Stomach (tissue), 9 donors: ENCODE measurements around the gene OR4D11. TPM values are rescaled to one million over a fixed set of nuclear protein-coding genes. Genes with fewer than 3 reads are reported as not detected.
"Not testable (repeated sequence)": the region's sequence is repeated elsewhere in the genome, so short reads cannot be mapped to it uniquely, and the experiment has no call there.

Experiments used
- DNase-seq, 2 donors: peaks; one replicate each; pipeline versions ENCODE4 v3.0.0 to v3.0.0-alpha.2; 2013 to 2019
- H3K27ac ChIP-seq, 5 donors: fragments of 200-600 bp in 4 of 5; sonication (generic) in 4 of 5; one replicate each; pipeline ENCODE4 v1.5.1; 2013 to 2019; ENCODE audit warnings: mild to moderate bottlenecking in 1 of 5, moderate library complexity in 1 of 5
- H3K27me3 ChIP-seq, 3 donors: fragments of 200-600 bp; sonication (generic); one replicate each; pipeline ENCODE4 v1.5.1; 2017 to 2019; ENCODE audit warnings: mixed run types in 1 of 3
- H3K36me3 ChIP-seq, 4 donors: fragments of 200-600 bp; sonication (generic); 1 replicate in 3 of 4; 2 replicates in 1 of 4; pipeline ENCODE4 v1.5.1; 2016 to 2019
- H3K4me1 ChIP-seq, 4 donors: fragments of 200-600 bp; sonication (generic); one replicate each; pipeline ENCODE4 v1.5.1; 2016 to 2019
- H3K4me3 ChIP-seq, 4 donors: fragments of 200-600 bp; sonication (generic) in 3 of 4; one replicate each; pipeline ENCODE4 v1.5.1; 2016 to 2019; ENCODE audit warnings: mild to moderate bottlenecking in 1 of 4
- H3K9me3 ChIP-seq, 4 donors: fragments of 200-600 bp; sonication (generic); one replicate each; pipeline ENCODE4 v1.5.1; 2016 to 2019
- EP300 ChIP-seq: sonication (generic); formaldehyde crosslinking; IDR thresholded peaks from one replicate; pipeline ENCODE4 v1.6.1; 2017; ENCODE audit warnings: antibody characterized with exemption
- POLR2A ChIP-seq, 4 donors: fragments of 450-650 bp; IDR thresholded peaks; one replicate each; pipeline ENCODE4 v1.6.1; 2016; ENCODE audit warnings: antibody characterized with exemption in 4 of 4, control low read depth in 2 of 4, mild to moderate bottlenecking in 1 of 4, moderate library complexity in 1 of 4
- POLR2AphosphoS5 ChIP-seq, 3 donors: sonication (generic); formaldehyde crosslinking; IDR thresholded peaks; one replicate each; pipeline ENCODE4 v1.6.1; 2016; ENCODE audit warnings: antibody characterized with exemption in 3 of 3
- WGBS, 5 donors: extraction: QIAGEN DNeasy Blood & Tissue Kit in 3 of 5; methylation state at CpG; one replicate each; pipeline versions ENCODE4 v1.1.5 to v1.1.7; 2013 to 2018; 5-methylcytosine and 5-hydroxymethylcytosine counted together
- intact Hi-C: fragments of 100-400 bp; cut with DNase I; formaldehyde crosslinking; loops from one replicate; pipeline ENCODE4 v1.15.1; 2023; ENCODE audit warnings: low total_unique reads
- polyA plus RNA-seq, 3 donors: library from polyadenylated mRNA; stranded (reverse); fragments of 200-250 nt; gene quantifications; one replicate each; pipeline ENCODE4 v1.2.3, GENCODE V29; 2013
- total RNA-seq, 5 donors: library from RNA; depleted of rRNA; stranded (reverse); fragments of >200 nt; gene quantifications; one replicate each; pipeline versions ENCODE4 v1.1.0 to v1.2.3, GENCODE V29; 2014 to 2016
- TF ChIP-seq, protein P1 (sequence below), 7 experiments: fragments of 450-650 bp in 4 of 7; fragments of 200-600 bp in 3 of 7; sonication (generic) in 3 of 7; IDR thresholded peaks; one replicate each; pipeline ENCODE4 v1.5.1; 2016 to 2019; ENCODE audit warnings: antibody characterized with exemption in 7 of 7, control low read depth in 2 of 7, mild to moderate bottlenecking in 1 of 7
- donor health status: healthy with polysubstance abuse.
- donor health status: Bipolar disorder and iron deficiency.
- donor health status: healthy.

Gene OR4D11
- total and polyA plus RNA-seq, 8 donors, result not detected

- 59 to 80% (median 67%) methylated on average over 7 of the region's 7 CpGs for WGBS, 5 donors
- TF ChIP-seq POLR2AphosphoS5 (IDR thresholded peaks at IDR 0.05), result no peak
- TF ChIP-seq POLR2A (IDR thresholded peaks at IDR 0.05), result no peak
- TF ChIP-seq, protein P1, sequence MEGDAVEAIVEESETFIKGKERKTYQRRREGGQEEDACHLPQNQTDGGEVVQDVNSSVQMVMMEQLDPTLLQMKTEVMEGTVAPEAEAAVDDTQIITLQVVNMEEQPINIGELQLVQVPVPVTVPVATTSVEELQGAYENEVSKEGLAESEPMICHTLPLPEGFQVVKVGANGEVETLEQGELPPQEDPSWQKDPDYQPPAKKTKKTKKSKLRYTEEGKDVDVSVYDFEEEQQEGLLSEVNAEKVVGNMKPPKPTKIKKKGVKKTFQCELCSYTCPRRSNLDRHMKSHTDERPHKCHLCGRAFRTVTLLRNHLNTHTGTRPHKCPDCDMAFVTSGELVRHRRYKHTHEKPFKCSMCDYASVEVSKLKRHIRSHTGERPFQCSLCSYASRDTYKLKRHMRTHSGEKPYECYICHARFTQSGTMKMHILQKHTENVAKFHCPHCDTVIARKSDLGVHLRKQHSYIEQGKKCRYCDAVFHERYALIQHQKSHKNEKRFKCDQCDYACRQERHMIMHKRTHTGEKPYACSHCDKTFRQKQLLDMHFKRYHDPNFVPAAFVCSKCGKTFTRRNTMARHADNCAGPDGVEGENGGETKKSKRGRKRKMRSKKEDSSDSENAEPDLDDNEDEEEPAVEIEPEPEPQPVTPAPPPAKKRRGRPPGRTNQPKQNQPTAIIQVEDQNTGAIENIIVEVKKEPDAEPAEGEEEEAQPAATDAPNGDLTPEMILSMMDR (IDR thresholded peaks at IDR 0.05), result no peak
- intact Hi-C loops, result no loop called here
Observed at GRCh38 chr11:59528711-59529110, 25.3 kb downstream of the OR4D11 start.

GRCh38 chr11:59532620-59533019 lies 29.2 kb downstream of the OR4D11 start:
- intact Hi-C loops, result no loop called here
- H3K9me3 ChIP-seq, result no peaks in the 10 kb centered on the region
- H3K4me3 ChIP-seq, result no peak overlapping the region
- WGBS, 5 donors, result 71 to 94% (median 81%) methylated on average over 2 of the region's 2 CpGs
- TF ChIP-seq EP300 (no peak), POLR2A (IDR thresholded peaks at IDR 0.05) (no peak), POLR2AphosphoS5 (IDR thresholded peaks at IDR 0.05) (no peak)
- TF ChIP-seq, protein P1 (IDR thresholded peaks at IDR 0.05), result no peak
- H3K27ac ChIP-seq, result no peak overlapping the region
- no peaks in the 10 kb centered on the region for H3K36me3 ChIP-seq
- H3K4me1 ChIP-seq, result peaks cover 7 to 15% (median 11%) of the 10 kb centered on the region in 4 donors
- no peaks in the 10 kb centered on the region for H3K27me3 ChIP-seq
- DNase-seq, result no peak

More at GRCh38 chr11:59528711-59529110, 25.3 kb downstream of the OR4D11 start:
- Histone ChIP-seq H3K36me3 (no peaks in the 10 kb centered on the region), H3K27me3 (no peaks in the 10 kb centered on the region), H3K9me3 (no peaks in the 10 kb centered on the region), H3K4me1 (no peaks in the 10 kb centered on the region), H3K27ac (no peak overlapping the region), H3K4me3 (no peak overlapping the region)
- no peak for DNase-seq

DNA sequence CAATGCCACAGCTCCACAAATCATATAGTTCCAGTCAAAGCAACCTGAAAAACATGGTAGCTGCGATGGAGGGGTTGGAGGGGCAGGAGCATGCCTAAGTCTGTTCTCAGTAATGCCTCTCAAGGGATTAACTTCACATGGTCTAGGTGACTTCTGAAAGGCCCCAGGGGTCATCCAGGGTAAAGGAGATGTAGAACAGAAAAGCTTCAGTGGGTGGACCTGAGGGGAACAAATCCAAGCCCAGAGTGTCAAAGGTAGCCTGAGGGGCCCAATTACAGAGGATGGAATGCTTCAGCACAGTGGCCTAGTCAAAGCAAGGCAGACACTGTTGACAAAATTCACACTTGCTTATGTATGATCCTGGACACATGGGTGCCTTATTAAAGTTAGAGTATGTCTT lies 31.3 kb downstream of the OR4D11 start:
- TF ChIP-seq POLR2AphosphoS5 (IDR thresholded peaks at IDR 0.05) (no peak), POLR2A (IDR thresholded peaks at IDR 0.05) (no peak), EP300 (no peak)
- TF ChIP-seq, protein P1 (IDR thresholded peaks at IDR 0.05), result no peak
- Histone ChIP-seq H3K27me3 (no peaks in the 10 kb centered on the region), H3K4me3 (no peak overlapping the region), H3K36me3 (no peaks in the 10 kb centered on the region), H3K27ac (no peak overlapping the region), H3K9me3 (no peaks in the 10 kb centered on the region), H3K4me1 (peaks cover 12 to 20% (median 14%) of the 10 kb centered on the region in 4 donors)
- intact Hi-C loops, result no loop called here
- 77 to 95% (median 87%) methylated on average over 1 of the region's 1 CpG for WGBS, 5 donors
- no peak for DNase-seq

DNA sequence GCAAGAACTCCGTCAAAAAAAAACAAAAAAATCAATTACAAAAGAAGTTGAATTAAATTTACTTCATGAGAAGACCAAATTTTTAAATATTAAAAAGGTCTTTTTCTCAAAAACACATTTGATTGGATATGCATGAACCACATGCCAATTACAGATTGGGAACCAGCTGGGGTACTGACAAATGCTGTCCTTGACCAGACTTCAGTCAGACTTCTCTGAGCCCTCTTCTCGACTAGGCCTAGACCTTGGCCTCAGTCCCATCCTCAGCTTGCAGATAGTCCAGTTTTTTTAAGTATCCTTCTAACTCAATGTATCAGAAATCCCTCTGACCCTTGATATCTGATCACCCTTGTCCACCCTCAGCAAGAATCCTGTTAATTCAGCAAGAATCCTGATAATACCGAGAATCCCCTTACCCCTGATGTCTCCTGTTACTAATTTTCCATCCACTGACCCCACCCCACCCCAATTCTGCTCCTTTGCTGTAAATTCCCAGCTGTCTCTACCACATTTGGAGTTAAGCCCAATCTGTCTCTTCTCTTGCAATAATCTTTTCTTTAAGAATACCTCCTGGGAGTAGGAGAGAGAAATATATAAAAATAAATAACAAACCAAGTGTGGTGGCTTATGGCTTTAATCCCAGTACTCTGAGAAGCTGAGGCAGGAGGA lies 38.9 kb downstream of the OR4D11 start:
- Histone ChIP-seq H3K27me3 (no peaks in the 10 kb centered on the region), H3K4me3 (no peak overlapping the region), H3K36me3 (no peaks in the 10 kb centered on the region), H3K27ac (no peak overlapping the region), H3K4me1 (peaks cover 0 to 8% (median 7%) of the 10 kb centered on the region in 4 donors), H3K9me3 (no peaks in the 10 kb centered on the region)
- 64 to 87% (median 77%) methylated on average over 3 of the region's 3 CpGs for WGBS, 5 donors
- TF ChIP-seq EP300, result no peak
- TF ChIP-seq POLR2A (IDR thresholded peaks at IDR 0.05), result no peak
- no peak for TF ChIP-seq POLR2AphosphoS5 (IDR thresholded peaks at IDR 0.05)
- TF ChIP-seq, protein P1 (IDR thresholded peaks at IDR 0.05), result no peak
- DNase-seq, result no peak
- intact Hi-C loops, result loop anchor here (10.0 kb wide), 1 partner anchor 133 kb away; no protein-coding TSS in a partner anchor

DNA sequence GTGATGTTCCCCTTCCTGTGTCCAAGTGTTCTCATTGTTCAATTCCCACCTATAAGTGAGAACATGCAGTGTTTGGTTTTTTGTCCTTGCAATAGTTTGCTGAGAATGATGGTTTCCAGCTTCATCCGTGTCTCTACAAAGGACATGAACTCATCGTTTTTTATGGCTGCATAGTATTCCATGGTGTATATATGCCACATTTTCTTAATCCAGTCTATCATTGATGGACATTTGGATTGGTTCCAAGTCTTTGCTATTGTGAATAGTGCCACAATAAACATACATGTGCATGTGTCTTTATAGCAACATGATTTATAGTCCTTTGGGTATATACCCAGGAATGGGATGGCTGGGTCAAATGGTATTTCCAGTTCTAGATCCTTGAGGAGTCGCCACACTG lies 40.3 kb downstream of the OR4D11 start:
- 82 to 100% (median 91%) methylated on average over 1 to 3 of the region's 3 CpGs for WGBS, 5 donors
- not testable (repeated sequence) for H3K27me3 ChIP-seq, H3K4me1 ChIP-seq, H3K9me3 ChIP-seq, H3K27ac ChIP-seq, H3K36me3 ChIP-seq, H3K4me3 ChIP-seq, DNase-seq
- intact Hi-C loops, result loop anchor here (10.0 kb wide), 1 partner anchor 131 kb away; no protein-coding TSS in a partner anchor
